HEK293T (cell line): ENCODE data around the gene CCDC183.
"Not testable (repeated sequence)": the region's sequence is repeated elsewhere in the genome, so short reads cannot be mapped to it uniquely, and the experiment has no call there.

Experiments
- CTCF ChIA-PET: fragments of 350-600 bp; formaldehyde crosslinking; extraction: SDS; loops from one replicate; lab custom pipeline; 2021; ENCODE audit warnings: antibody characterized with exemption, inconsistent platforms; lab: Yijun Ruan, JAX
- POLR2A ChIA-PET: fragments of 350-600 bp; formaldehyde crosslinking; extraction: SDS; loops from one replicate; lab custom pipeline; 2020; ENCODE audit warnings: antibody characterized with exemption, inconsistent platforms; lab: Yijun Ruan, JAX
- DNase-seq: peaks from one replicate; pipeline ENCODE4 v3.0.0; 2012; ENCODE audit warnings: mixed read lengths; ENCODE audit errors: extremely low spot score
- ARNT ChIP-seq: fragments of 450-650 bp; IDR thresholded peaks from 2 replicates; pipeline ENCODE4 v1.6.1; 2017; ENCODE audit warnings: mild to moderate bottlenecking
- BHLHE40 ChIP-seq: fragments of 450-650 bp; IDR thresholded peaks from 2 replicates; pipeline ENCODE4 v1.6.1; 2016; ENCODE audit warnings: mild to moderate bottlenecking, moderate library complexity, borderline replicate concordance
- CTBP1 ChIP-seq: fragments of 450-650 bp; IDR thresholded peaks from 2 replicates; pipeline ENCODE4 v1.6.1; 2016; ENCODE audit warnings: borderline replicate concordance
- ELF4 ChIP-seq: fragments of 450-650 bp; IDR thresholded peaks from 2 replicates; pipeline ENCODE4 v1.6.1; 2017; ENCODE audit warnings: antibody characterized with exemption
- FOXA1 ChIP-seq: fragments of 450-650 bp; IDR thresholded peaks from 2 replicates; pipeline ENCODE4 v1.6.1; 2016; ENCODE audit warnings: mild to moderate bottlenecking
- FOXK2 ChIP-seq: fragments of 450-650 bp; IDR thresholded peaks from 2 replicates; pipeline ENCODE4 v1.6.1; 2016; ENCODE audit warnings: mild to moderate bottlenecking
- FOXM1 ChIP-seq: fragments of 450-650 bp; IDR thresholded peaks from 2 replicates; pipeline ENCODE4 v1.6.1; 2017; ENCODE audit warnings: mild to moderate bottlenecking, borderline replicate concordance
- HDGF ChIP-seq: fragments of 450-650 bp; IDR thresholded peaks from 2 replicates; pipeline ENCODE4 v1.6.1; 2017; ENCODE audit warnings: antibody characterized with exemption, borderline replicate concordance
- L3MBTL2 ChIP-seq: fragments of 450-650 bp; conservative IDR thresholded peaks from 2 replicates; pipeline ENCODE4 v1.6.1; 2016; ENCODE audit warnings: mild to moderate bottlenecking
- LEF1 ChIP-seq: fragments of 450-650 bp; IDR thresholded peaks from 2 replicates; pipeline ENCODE4 v1.6.1; 2017; ENCODE audit warnings: mild to moderate bottlenecking, borderline replicate concordance
- NFRKB ChIP-seq: fragments of 450-650 bp; IDR thresholded peaks from 2 replicates; pipeline ENCODE4 v1.6.1; 2016; ENCODE audit warnings: mild to moderate bottlenecking, moderate library complexity
- PKNOX1 ChIP-seq: fragments of 450-650 bp; IDR thresholded peaks from 2 replicates; pipeline ENCODE4 v1.6.1; 2016
- SP1 ChIP-seq: fragments of 450-650 bp; IDR thresholded peaks from 2 replicates; pipeline ENCODE4 v1.6.1; 2017
- SUZ12 ChIP-seq: fragments of 450-650 bp; IDR thresholded peaks from 2 replicates; pipeline ENCODE4 v1.6.1; 2016; ENCODE audit warnings: mild to moderate bottlenecking
- TARDBP ChIP-seq: fragments of 450-650 bp; IDR thresholded peaks from 2 replicates; pipeline ENCODE4 v1.6.1; 2016
- ZNF384 ChIP-seq: fragments of 450-650 bp; IDR thresholded peaks from 2 replicates; pipeline ENCODE4 v1.6.1; 2016

The CCDC183 gene

GRCh38 chr9:136777359-136777758 lies 18.8 kb upstream of the CCDC183 start:
- TF ChIP-seq NFRKB, result no peak
- TF ChIP-seq ARNT, result no peak
- TF ChIP-seq SP1, result no peak
- TF ChIP-seq FOXA1, result no peak
- TF ChIP-seq ZNF384, result no peak

GRCh38 chr9:136779808-136780207 lies 16.3 kb upstream of the CCDC183 start:
- TF ChIP-seq CTBP1 (no peak), FOXM1 (no peak), ELF4 (no peak), PKNOX1 (no peak), NFRKB (no peak), HDGF (no peak), SUZ12 (no peak), ZNF384 (no peak), TARDBP (no peak), LEF1 (no peak), FOXA1 (no peak), ARNT (no peak), L3MBTL2 (no peak), FOXK2 (no peak), SP1 (no peak), BHLHE40 (no peak)
- no peak for DNase-seq
- CTCF ChIA-PET, result interaction anchor here (0.5 to 2.5 kb wide), 8 partner anchors 9 to 280 kb away, joined by 3 to 7 read pairs (median 4); no protein-coding TSS in a partner anchor
- POLR2A ChIA-PET, result interaction anchor here (0.7 to 1.5 kb wide), 3 partner anchors 17 to 443 kb away, joined by 3 to 5 read pairs (median 3); no protein-coding TSS in a partner anchor

More at GRCh38 chr9:136777359-136777758, 18.8 kb upstream of the CCDC183 start:
- CTCF ChIA-PET, result interaction anchor here (1.2 kb wide), 1 partner anchor 8 kb away, joined by 4 read pairs; no protein-coding TSS in a partner anchor
- DNase-seq, result no peak
- POLR2A ChIA-PET, result interaction anchor here (1.0 kb wide), 1 partner anchor 49 kb away, joined by 3 read pairs; no protein-coding TSS in a partner anchor

GRCh38 chr9:136782452-136782851 lies 13.7 kb upstream of the CCDC183 start:
- DNase-seq, result no peak
- ChIA-PET POLR2A (no interaction called here), CTCF (interaction anchor here (1.0 kb wide), 1 partner anchor 13 kb away, joined by 3 read pairs; no protein-coding TSS in a partner anchor)
- TF ChIP-seq ELF4 (no peak), FOXM1 (no peak), LEF1 (no peak), HDGF (no peak), SUZ12 (no peak), TARDBP (no peak), FOXK2 (no peak), FOXA1 (no peak), CTBP1 (no peak), L3MBTL2 (no peak), BHLHE40 (no peak), ZNF384 (no peak), NFRKB (no peak)

GRCh38 chr9:136784249-136784996 lies 11.7 kb upstream of the CCDC183 start:
- ChIA-PET POLR2A (no interaction called here), CTCF (interaction anchor here (1.1 kb wide), 1 partner anchor 21 kb away, joined by 3 read pairs; no protein-coding TSS in a partner anchor)
- DNase-seq, result no peak
- TF ChIP-seq BHLHE40 (no peak), PKNOX1 (peak; percentile 68), ARNT (no peak), L3MBTL2 (no peak), SP1 (no peak)

- ChIA-PET POLR2A (no interaction called here), CTCF (interaction anchor here (0.6 kb wide), 1 partner anchor 102 kb away, joined by 4 read pairs; the partner anchor contains the start of gene TRAF2)
- DNase-seq, result no peak
- TF ChIP-seq ARNT (no peak), FOXK2 (no peak), ZNF384 (no peak), BHLHE40 (no peak), ELF4 (no peak), SP1 (no peak), L3MBTL2 (no peak)
Measured at GRCh38 chr9:136784997-136785361, 11.2 kb upstream of the CCDC183 start.

GRCh38 chr9:136785565-136786355 lies 10.4 kb upstream of the CCDC183 start:
- DNase-seq, POLR2A ChIA-PET: not testable (repeated sequence)
- CTCF ChIA-PET, result interaction anchor here (0.6 to 0.7 kb wide), 2 partner anchors 59 to 101 kb away, joined by 4 to 7 read pairs; partner anchors contain the start of gene TRAF2

- ChIA-PET CTCF (interaction anchor here (0.6 kb wide), 1 partner anchor 248 kb away, joined by 3 read pairs; no protein-coding TSS in a partner anchor), POLR2A (no interaction called here)
- DNase-seq, result no peak
- no peak for TF ChIP-seq SUZ12
- no peak for TF ChIP-seq FOXA1
- no peak for TF ChIP-seq PKNOX1
- TF ChIP-seq NFRKB, result no peak
- TF ChIP-seq HDGF, result no peak
- TF ChIP-seq TARDBP, result no peak
- no peak for TF ChIP-seq CTBP1
- no peak for TF ChIP-seq ELF4
- no peak for TF ChIP-seq LEF1
- no peak for TF ChIP-seq SP1
- no peak for TF ChIP-seq FOXM1
- no peak for TF ChIP-seq ARNT
- no peak for TF ChIP-seq BHLHE40
- TF ChIP-seq FOXK2, result no peak
- TF ChIP-seq ZNF384, result no peak
- no peak for TF ChIP-seq L3MBTL2
Measured at GRCh38 chr9:136786451-136786850, 9.7 kb upstream of the CCDC183 start.

- DNase-seq, result not testable (repeated sequence)
Measured at GRCh38 chr9:136786983-136787382, 9.2 kb upstream of the CCDC183 start.

More at GRCh38 chr9:136786983-136787382, 9.2 kb upstream of the CCDC183 start:
- POLR2A ChIA-PET, result not testable (repeated sequence)
- CTCF ChIA-PET, result interaction anchor here (0.6 to 1.7 kb wide), 2 partner anchors 242 to 248 kb away, joined by 3 to 4 read pairs; no protein-coding TSS in a partner anchor
